GM19395 (cell line): Measurements from ENCODE around the gene MSH3.
A peak's percentile ranks its signal among the peaks of the same experiment; 100 is the strongest.

Experiments used
- ATAC-seq: cut with Tn5 transposase; IDR thresholded peaks from one replicate; pipeline ENCODE4 v1.9.1; 2021; ENCODE audit warnings: mild to moderate bottlenecking, moderate library complexity; ENCODE audit not compliant: unreplicated experiment

Gene MSH3

GRCh38 chr5:80654391-80655230 is at the start of gene MSH3, which contains the start of gene DHFR:
Gene MSH3, plus strand, starts transcription at chr5:80654652. Its CDS starts 76 bp downstream, at chr5:80654728.
Gene DHFR, minus strand, starts transcription at chr5:80654983. Its CDS starts 494 bp downstream, at chr5:80654489.
- peak; percentile 49 for ATAC-seq

GRCh38 chr5:80607343-80607742 is 47.1 kb upstream of the MSH3 start:
- ATAC-seq: no peak

- peak; percentile 91 for ATAC-seq
Observed at GRCh38 chr5:80607832-80608231, 46.6 kb upstream of the MSH3 start.

- ATAC-seq: no peak
Observed at GRCh38 chr5:80608731-80609130, 45.7 kb upstream of the MSH3 start.

- ATAC-seq: no peak
Observed at GRCh38 chr5:80609692-80610091, 44.8 kb upstream of the MSH3 start.

GRCh38 chr5:80615266-80615914 is 39.1 kb upstream of the MSH3 start:
- ATAC-seq: no peak

- ATAC-seq: no peak
Observed at GRCh38 chr5:80618438-80618837, 36.0 kb upstream of the MSH3 start.

- ATAC-seq: no peak
Observed at GRCh38 chr5:80619086-80619485, 35.4 kb upstream of the MSH3 start.

- no peak for ATAC-seq
Observed at GRCh38 chr5:80620211-80620610, 34.2 kb upstream of the MSH3 start.

- no peak for ATAC-seq
Observed at GRCh38 chr5:80622756-80623155, 31.7 kb upstream of the MSH3 start.

- no peak for ATAC-seq
Observed at GRCh38 chr5:80623999-80624398, 30.5 kb upstream of the MSH3 start.

- ATAC-seq: no peak
Observed at GRCh38 chr5:80625230-80625629, 29.2 kb upstream of the MSH3 start.

- ATAC-seq: no peak
Observed at GRCh38 chr5:80629281-80629680, 25.2 kb upstream of the MSH3 start.

- no peak for ATAC-seq
Observed at GRCh38 chr5:80631278-80632259, 22.9 kb upstream of the MSH3 start.

GRCh38 chr5:80632700-80633099 is 21.8 kb upstream of the MSH3 start:
- no peak for ATAC-seq

GRCh38 chr5:80634193-80634592 is 20.3 kb upstream of the MSH3 start:
- ATAC-seq: no peak

GRCh38 chr5:80641353-80641752 is 13.1 kb upstream of the MSH3 start:
- no peak for ATAC-seq

- no peak for ATAC-seq
Observed at GRCh38 chr5:80644900-80645299, 9.6 kb upstream of the MSH3 start.

GRCh38 chr5:80646926-80647325 is 7.5 kb upstream of the MSH3 start:
- no peak for ATAC-seq

GRCh38 chr5:80653502-80653901 is 950 bp upstream of the MSH3 start:
- ATAC-seq: no peak

- peak; percentile 0 for ATAC-seq
Observed at GRCh38 chr5:80654054-80654390, 430 bp upstream of the MSH3 start.
